GM21529 (cell line): ENCODE data around the gene RNF157.
"Not testable (repeated sequence)": the region's sequence is repeated elsewhere in the genome, so short reads cannot be mapped to it uniquely, and the experiment has no call there.

Source experiments
- ATAC-seq: cut with Tn5 transposase; IDR thresholded peaks from one replicate; pipeline ENCODE4 v1.9.1; 2021; ENCODE audit not compliant: unreplicated experiment

The RNF157 gene

GRCh38 chr17:76236603-76237002 lies 3.7 kb downstream of the RNF157 start:
- no peak for ATAC-seq

DNA sequence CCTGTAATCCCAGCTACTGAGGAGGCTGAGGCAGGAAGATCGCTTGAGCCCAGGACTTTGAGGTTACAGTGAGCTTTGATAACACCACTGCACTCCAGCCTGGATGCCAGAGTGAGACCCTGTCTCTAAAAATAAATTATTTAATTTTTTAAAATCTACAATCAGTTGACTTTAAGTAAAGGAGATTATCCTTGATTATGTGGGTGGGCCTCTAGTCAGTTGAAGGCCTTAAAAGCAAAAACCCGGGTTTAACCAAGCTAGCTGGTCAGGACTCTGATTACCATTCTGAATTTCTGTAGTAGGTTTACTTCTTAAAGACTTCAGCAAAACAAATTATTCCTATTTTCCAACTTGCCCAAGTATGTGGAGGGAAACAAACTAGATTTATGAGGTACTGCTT lies 4.4 kb downstream of the RNF157 start:
- ATAC-seq = no peak

DNA sequence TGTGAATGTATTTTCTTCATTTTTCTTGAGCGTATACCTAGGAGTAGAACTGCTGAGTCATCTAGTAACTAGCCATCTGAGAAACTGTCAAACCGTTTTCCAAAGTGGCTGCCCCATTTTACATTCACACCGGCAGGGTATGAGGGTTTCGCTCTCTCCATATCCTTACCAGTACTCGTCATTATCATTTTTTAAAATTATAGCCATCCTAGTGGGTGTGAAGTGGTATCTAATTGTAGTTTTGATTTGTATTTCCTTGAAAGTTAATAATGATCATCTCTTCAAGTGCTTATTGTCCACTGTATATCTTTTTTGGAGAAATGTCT lies 6.0 kb downstream of the RNF157 start:
- ATAC-seq = no peak

DNA sequence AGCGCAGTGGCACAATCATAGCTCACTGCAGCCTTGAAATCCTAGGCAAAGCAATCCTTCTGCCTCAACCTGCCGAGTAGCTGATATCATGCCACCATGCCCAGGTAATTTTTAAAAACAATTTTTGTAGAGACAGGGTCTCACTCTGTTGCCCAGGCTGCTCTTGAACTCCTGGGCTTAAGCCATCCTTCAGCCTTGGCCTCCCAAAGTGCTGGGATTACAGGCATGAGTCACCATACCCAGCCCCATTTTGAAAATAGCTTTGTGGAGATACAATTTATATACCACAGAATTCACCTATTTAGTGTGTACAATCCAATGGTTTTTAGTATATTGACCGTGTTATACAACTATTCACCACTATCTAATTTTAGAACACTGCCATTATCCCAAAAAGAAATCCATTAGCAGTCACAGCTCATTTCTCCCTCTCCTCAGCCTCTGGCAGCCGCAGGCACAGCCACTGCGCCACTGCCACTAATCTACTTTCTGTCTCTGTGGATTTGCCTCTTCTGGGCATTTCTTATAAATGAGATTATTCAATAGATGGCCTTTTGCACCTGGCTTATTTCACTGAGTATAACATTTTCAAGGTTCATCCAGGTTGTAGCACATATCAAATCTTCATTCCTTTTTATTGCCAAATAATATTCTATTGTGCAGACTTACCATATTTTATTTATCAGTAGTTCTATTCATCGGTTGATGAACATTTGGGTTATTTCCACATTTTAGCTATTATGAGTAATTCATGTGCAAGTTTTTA lies 6.5 kb downstream of the RNF157 start:
- ATAC-seq = no peak

GRCh38 chr17:76232342-76232741 lies 8.0 kb downstream of the RNF157 start:
- no peak for ATAC-seq

- not testable (repeated sequence) for ATAC-seq
Observed at GRCh38 chr17:76226749-76227148, 13.5 kb downstream of the RNF157 start.

GRCh38 chr17:76225373-76226086 lies 14.8 kb downstream of the RNF157 start:
- ATAC-seq = not testable (repeated sequence)

DNA sequence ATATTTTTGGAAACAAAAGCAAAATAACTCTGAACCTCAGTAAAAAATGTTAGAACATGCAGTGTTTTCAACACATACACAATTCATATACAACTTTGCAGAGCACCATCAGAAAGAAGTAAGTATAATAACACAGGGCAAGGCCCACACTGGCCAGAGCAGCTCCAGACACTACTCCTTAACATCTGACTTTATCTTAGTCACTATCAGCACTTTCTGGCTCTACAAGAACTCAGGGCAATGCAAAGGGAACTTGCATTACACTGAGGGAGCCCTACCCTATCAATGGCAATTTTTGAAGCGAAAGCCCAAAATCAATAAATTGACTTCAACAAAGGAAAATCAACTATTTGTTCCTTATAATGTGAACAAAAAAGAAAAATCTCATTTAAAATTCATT lies 16.5 kb downstream of the RNF157 start:
- no peak for ATAC-seq

- no peak for ATAC-seq
Observed at GRCh38 chr17:76219670-76220383, 20.5 kb downstream of the RNF157 start.

DNA sequence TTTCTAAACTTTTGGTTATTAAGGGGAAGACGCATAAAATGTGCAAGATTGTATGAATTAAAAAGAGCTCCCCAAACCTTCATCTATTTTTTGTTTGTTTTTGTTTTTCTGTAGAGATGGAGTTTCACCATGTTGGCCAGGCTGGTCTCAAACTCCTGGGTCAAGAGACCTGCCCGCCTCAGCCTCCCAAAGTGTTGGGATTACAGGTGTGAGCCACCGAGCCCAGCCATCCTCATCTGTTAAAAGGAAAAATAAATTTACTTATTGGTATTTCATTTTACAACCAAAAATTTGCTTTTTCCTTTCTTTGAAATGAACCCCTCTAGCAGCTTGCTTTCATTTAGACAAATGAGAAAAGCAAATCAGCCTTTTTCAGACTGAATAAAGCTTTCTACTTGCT lies 23.2 kb downstream of the RNF157 start:
- no peak for ATAC-seq

GRCh38 chr17:76213491-76213890 lies 26.8 kb downstream of the RNF157 start:
- no peak for ATAC-seq

GRCh38 chr17:76208120-76208519 lies 32.2 kb downstream of the RNF157 start:
- no peak for ATAC-seq

DNA sequence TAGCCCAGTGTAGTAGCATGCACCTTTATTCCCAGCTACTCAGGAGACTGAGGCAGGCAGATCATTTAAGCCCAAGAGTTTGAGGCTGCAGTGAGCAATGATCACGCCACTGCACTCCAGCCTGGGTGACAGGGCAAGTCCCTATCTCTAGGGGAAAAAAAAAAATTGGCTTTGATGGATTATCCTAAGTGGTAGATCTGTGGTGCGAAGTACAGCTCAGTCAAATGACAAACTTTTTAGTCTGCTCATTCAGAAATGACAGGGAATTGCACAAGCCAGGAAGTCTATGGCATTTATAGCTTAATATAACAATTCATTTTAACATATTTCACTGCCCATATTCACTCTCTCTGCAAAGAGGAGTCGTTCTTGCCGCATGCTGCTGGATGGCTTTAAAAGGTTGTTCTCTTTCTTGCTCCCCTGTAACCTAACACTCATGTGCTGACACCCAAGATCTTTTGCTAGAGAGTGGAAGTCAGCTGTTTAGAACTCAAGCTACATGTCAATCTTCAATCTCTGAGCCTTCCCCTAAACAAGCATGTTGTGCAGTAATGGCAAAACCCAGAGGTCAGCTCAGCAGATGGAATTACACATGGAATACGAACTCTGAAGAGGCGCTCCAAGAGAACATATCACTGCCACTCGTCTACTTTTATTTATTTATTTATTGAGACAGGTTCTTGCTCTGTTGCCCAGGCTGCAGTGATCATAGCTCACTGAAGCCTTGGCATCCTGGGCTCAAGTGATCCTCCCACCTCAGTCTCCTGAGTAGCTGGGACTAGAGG lies 32.8 kb downstream of the RNF157 start:
- ATAC-seq = no peak

GRCh38 chr17:76205542-76206144 lies 34.6 kb downstream of the RNF157 start:
- ATAC-seq = not testable (repeated sequence)

- no peak for ATAC-seq
Observed at GRCh38 chr17:76204277-76204676, 36.0 kb downstream of the RNF157 start.

- ATAC-seq = no peak
Observed at GRCh38 chr17:76200354-76200753, 39.9 kb downstream of the RNF157 start.

- ATAC-seq = no peak
Observed at GRCh38 chr17:76199469-76199868, 40.8 kb downstream of the RNF157 start.

DNA sequence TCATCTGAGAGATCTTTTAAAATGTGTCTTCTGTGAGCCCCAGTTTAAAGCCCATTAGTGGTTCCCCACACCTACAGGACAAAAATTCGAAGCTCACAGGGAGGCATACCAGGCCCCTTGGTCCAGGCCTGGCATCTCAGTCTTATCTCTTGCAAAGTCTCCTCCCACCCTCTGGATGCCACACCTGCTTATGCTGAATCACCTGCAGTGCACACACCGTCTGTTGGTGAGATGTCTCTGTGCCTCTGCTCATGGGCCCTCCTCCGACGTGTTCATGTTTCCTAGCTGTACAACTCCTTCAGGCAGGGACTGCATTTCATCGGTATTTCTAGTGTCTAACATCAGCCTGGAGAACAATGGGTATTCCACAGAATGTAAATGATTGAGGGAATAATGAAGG lies 41.6 kb downstream of the RNF157 start:
- ATAC-seq = no peak

GRCh38 chr17:76197911-76198310 lies 42.4 kb downstream of the RNF157 start:
- ATAC-seq = no peak

GRCh38 chr17:76196675-76197074 lies 43.6 kb downstream of the RNF157 start:
- ATAC-seq = no peak
